Uterus (tissue), 4 donors: ENCODE data around the gene PFKFB4. TPM values are rescaled to one million over a fixed set of nuclear protein-coding genes. Genes with fewer than 3 reads are reported as not detected.

Source experiments
- DNase-seq, 2 donors: peaks; one replicate each; pipeline ENCODE4 v3.0.0-alpha.2; 2019 to 2020
- H3K27ac ChIP-seq, 2 donors: fragments of 200-600 bp; sonication (generic); 1 replicate in 1 of 2; 2 replicates in 1 of 2; pipeline ENCODE4 v1.5.1; 2016 to 2018
- H3K27me3 ChIP-seq, 2 donors: fragments of 200-600 bp; sonication (generic); one replicate each; pipeline ENCODE4 v1.5.1; 2018 to 2019; ENCODE audit warnings: control low read depth in 1 of 2
- H3K36me3 ChIP-seq, 2 donors: fragments of 200-600 bp; sonication (generic); one replicate each; pipeline ENCODE4 v1.5.1; 2019; ENCODE audit warnings: control low read depth in 1 of 2
- H3K4me1 ChIP-seq, 2 donors: fragments of 200-600 bp; sonication (generic); one replicate each; pipeline ENCODE4 v1.5.1; 2018 to 2019; ENCODE audit warnings: control low read depth in 1 of 2
- H3K4me3 ChIP-seq, 2 donors: fragments of 200-600 bp; sonication (generic); 1 replicate in 1 of 2; 2 replicates in 1 of 2; pipeline ENCODE4 v1.5.1; 2018 to 2019; ENCODE audit warnings: mild to moderate bottlenecking in 1 of 2
- H3K9me3 ChIP-seq, 2 donors: fragments of 200-600 bp; sonication (generic); one replicate each; pipeline ENCODE4 v1.5.1; 2019; ENCODE audit warnings: control low read depth in 1 of 2
- CTCF ChIP-seq, 4 experiments: fragments of 200-600 bp in 2 of 4; fragments of 450-650 bp in 2 of 4; sonication (generic) in 2 of 4; IDR thresholded peaks; one replicate each; pipeline ENCODE4 v1.5.1; 2016 to 2019; ENCODE audit warnings: antibody characterized with exemption in 4 of 4, mild to moderate bottlenecking in 2 of 4, moderate library complexity in 1 of 4
- POLR2A ChIP-seq, 2 donors: fragments of 450-650 bp; IDR thresholded peaks; one replicate each; pipeline ENCODE4 v1.6.1; 2016; ENCODE audit warnings: antibody characterized with exemption in 2 of 2, mild to moderate bottlenecking in 1 of 2, moderate library complexity in 1 of 2
- intact Hi-C: fragments of 100-400 bp; cut with DNase I; formaldehyde crosslinking; loops from one replicate; pipeline ENCODE4 v1.15.1; 2023; ENCODE audit warnings: low total_unique reads
- total RNA-seq, 4 donors: library from RNA; depleted of rRNA in 3 of 4; stranded (reverse); fragments of >200 nt in 3 of 4; gene quantifications; one replicate each; pipeline versions ENCODE4 v1.1.0 to v1.2.4, GENCODE V29; 2014 to 2023
- donor health status: DM: yes; HTN: yes; CAD: no.

PFKFB4 gene
- total RNA-seq, 4 donors from 2014 or later = 3.2 to 11.5 (median 10.1) TPM

DNA sequence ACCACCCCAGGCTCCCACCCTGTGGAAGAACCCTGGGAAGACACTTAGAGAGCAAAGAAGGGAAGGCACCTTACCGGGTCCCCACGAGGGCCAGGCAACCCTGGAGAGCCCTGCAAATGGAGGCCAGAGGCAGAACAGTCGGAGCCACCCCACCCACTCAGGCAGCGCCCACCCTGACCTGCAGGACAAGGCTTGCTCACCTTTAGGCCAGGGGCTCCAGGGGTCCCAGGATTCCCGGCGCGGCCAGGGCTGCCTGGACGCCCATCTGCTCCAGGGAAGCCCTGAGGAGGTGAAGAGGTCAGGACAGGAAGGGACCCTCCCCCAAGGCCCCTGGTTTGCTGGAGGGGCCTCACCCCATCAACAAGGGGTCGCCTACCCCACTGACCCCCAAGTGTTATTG, 28.2 kb upstream of the PFKFB4 start:
- DNase-seq = no peak
- no peak overlapping the region for H3K4me3 ChIP-seq
- H3K27me3 ChIP-seq = no peaks in the 10 kb centered on the region
- no peaks in the 10 kb centered on the region for H3K4me1 ChIP-seq
- TF ChIP-seq POLR2A (IDR thresholded peaks at IDR 0.05) (no peak), CTCF (IDR thresholded peaks at IDR 0.05) (no peak)
- intact Hi-C loops = no loop called here
- no peak overlapping the region for H3K27ac ChIP-seq
- H3K9me3 ChIP-seq = no peaks in the 10 kb centered on the region
- no peaks in the 10 kb centered on the region for H3K36me3 ChIP-seq

DNA sequence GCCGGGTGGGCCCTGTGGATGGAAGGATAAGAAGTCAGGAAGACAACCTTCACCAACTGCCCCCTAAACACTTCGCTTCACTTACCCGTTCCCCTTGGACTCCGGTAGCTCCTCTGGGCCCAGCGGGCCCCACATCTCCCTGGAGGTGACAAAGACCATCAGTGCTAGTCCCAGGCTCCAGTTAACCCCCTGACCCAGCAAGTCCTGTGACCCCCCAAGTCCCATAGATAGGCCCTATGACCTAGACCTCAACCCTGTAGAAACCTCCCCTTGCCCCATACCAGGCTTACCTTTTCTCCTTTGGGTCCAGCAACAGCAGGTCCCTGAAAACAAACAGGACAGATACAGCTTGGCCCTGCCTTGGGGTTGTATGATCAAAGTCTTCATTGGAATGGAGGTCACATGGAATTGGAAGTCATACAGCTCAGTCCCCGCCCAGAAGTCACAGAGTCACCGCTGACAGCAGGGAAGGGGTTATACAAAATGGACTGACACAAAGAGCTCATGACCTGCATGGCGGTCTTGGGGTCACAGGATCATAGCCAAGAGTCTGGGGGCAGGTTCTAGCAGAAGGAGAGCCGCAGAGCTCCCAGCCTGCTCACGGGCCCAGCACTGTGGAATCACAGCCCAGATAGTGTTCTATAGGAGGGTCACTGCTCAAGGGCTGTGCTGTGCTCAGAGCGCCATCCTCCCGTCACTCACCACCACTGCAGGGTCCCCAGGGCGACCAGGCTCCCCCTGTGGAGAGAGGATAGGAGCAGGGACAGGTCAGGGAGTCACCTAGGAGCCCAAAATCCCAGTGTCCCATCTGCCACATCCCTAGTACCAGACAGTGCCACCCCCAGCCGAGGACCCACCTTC, 25.2 kb upstream of the PFKFB4 start:
- no peaks in the 10 kb centered on the region for H3K36me3 ChIP-seq
- TF ChIP-seq CTCF (IDR thresholded peaks at IDR 0.05) (no peak), POLR2A (IDR thresholded peaks at IDR 0.05) (no peak)
- intact Hi-C loops = no loop called here
- H3K4me3 ChIP-seq = no peak overlapping the region
- no peaks in the 10 kb centered on the region for H3K27me3 ChIP-seq
- no peaks in the 10 kb centered on the region for H3K9me3 ChIP-seq
- no peak overlapping the region for H3K27ac ChIP-seq
- no peaks in the 10 kb centered on the region for H3K4me1 ChIP-seq
- DNase-seq = no peak

- no peak overlapping the region for H3K27ac ChIP-seq
- TF ChIP-seq CTCF (IDR thresholded peaks at IDR 0.05) (no peak), POLR2A (IDR thresholded peaks at IDR 0.05) (no peak)
- intact Hi-C loops = no loop called here
- H3K36me3 ChIP-seq = no peaks in the 10 kb centered on the region
- no peak for DNase-seq
- no peaks in the 10 kb centered on the region for H3K4me1 ChIP-seq
- no peaks in the 10 kb centered on the region for H3K27me3 ChIP-seq
- no peak overlapping the region for H3K4me3 ChIP-seq
- H3K9me3 ChIP-seq = no peaks in the 10 kb centered on the region
These were observed 20.0 kb upstream of the PFKFB4 start for GRCh38 chr3:48576647-48577046.

DNA sequence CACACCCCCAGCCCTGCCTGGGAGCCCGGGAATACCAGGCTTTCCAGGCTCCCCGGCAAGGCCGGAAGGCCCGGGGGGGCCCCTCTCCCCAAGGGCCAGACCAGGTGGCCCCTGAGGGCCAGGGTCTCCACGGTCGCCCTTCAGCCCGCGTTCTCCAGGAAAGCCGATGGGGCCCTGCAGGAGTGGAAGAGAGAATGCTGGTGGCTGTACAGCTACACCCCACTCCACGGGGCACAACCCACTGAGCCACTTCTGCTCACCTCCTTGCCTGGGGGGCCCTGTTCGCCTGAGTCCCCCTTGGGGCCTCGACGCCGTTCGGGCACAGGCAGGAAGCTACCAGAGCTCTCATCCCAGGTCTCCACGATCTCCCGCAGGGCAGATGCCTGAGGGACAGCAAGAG, 18.8 kb upstream of the PFKFB4 start:
- H3K4me1 ChIP-seq = no peaks in the 10 kb centered on the region
- H3K27me3 ChIP-seq = no peaks in the 10 kb centered on the region
- H3K9me3 ChIP-seq = no peaks in the 10 kb centered on the region
- H3K4me3 ChIP-seq = no peak overlapping the region
- TF ChIP-seq POLR2A (IDR thresholded peaks at IDR 0.05) = no peak
- TF ChIP-seq CTCF (IDR thresholded peaks at IDR 0.05) = no peak
- H3K36me3 ChIP-seq = no peaks in the 10 kb centered on the region
- no peak overlapping the region for H3K27ac ChIP-seq
- intact Hi-C loops = no loop called here
- DNase-seq = no peak

GRCh38 chr3:48573973-48574585, 17.5 kb upstream of the PFKFB4 start:
- Histone ChIP-seq H3K4me1 (no peaks in the 10 kb centered on the region), H3K4me3 (no peak overlapping the region), H3K9me3 (no peaks in the 10 kb centered on the region), H3K36me3 (no peaks in the 10 kb centered on the region), H3K27me3 (no peaks in the 10 kb centered on the region), H3K27ac (no peak overlapping the region)
- TF ChIP-seq CTCF (IDR thresholded peaks at IDR 0.05) (no peak), POLR2A (IDR thresholded peaks at IDR 0.05) (no peak)
- intact Hi-C loops = no loop called here
- no peak for DNase-seq
